ENCODE results near the gene RARB.

Gene RARB

GRCh38 chr3:25427942-25428788 lies at the start of gene RARB:
Gene RARB (plus strand): TSS chr3:25428263. CDS start chr3:25428732, 469 bp downstream.
- no peak for DNase-seq

GRCh38 chr3:25378786-25379311 lies 49.2 kb upstream of the RARB start:
- DNase-seq = no peak

- DNase-seq = no peak
Observed at GRCh38 chr3:25380222-25380739, 47.8 kb upstream of the RARB start.

GRCh38 chr3:25381083-25381482 lies 47.0 kb upstream of the RARB start:
- DNase-seq = no peak

- no peak for DNase-seq
Observed at GRCh38 chr3:25384471-25384870, 43.6 kb upstream of the RARB start.

GRCh38 chr3:25385807-25386460 lies 42.1 kb upstream of the RARB start:
- no peak for DNase-seq

GRCh38 chr3:25386686-25387255 lies 41.3 kb upstream of the RARB start:
- DNase-seq = no peak

- DNase-seq = no peak
Observed at GRCh38 chr3:25390605-25391004, 37.5 kb upstream of the RARB start.

- no peak for DNase-seq
Observed at GRCh38 chr3:25396251-25396650, 31.8 kb upstream of the RARB start.

- DNase-seq = no peak
Observed at GRCh38 chr3:25396686-25397085, 31.4 kb upstream of the RARB start.

- no peak for DNase-seq
Observed at GRCh38 chr3:25397150-25397549, 30.9 kb upstream of the RARB start.

- DNase-seq = no peak
Observed at GRCh38 chr3:25400587-25400986, 27.5 kb upstream of the RARB start.

GRCh38 chr3:25403968-25404367 lies 24.1 kb upstream of the RARB start:
- no peak for DNase-seq

- no peak for DNase-seq
Observed at GRCh38 chr3:25404569-25404968, 23.5 kb upstream of the RARB start.

- DNase-seq = no peak
Observed at GRCh38 chr3:25405335-25405734, 22.7 kb upstream of the RARB start.

- DNase-seq = no peak
Observed at GRCh38 chr3:25410703-25411102, 17.4 kb upstream of the RARB start.

GRCh38 chr3:25412269-25412668 lies 15.8 kb upstream of the RARB start:
- DNase-seq = no peak

- DNase-seq = no peak
Observed at GRCh38 chr3:25416176-25416575, 11.9 kb upstream of the RARB start.

- DNase-seq = no peak
Observed at GRCh38 chr3:25418596-25418995, 9.5 kb upstream of the RARB start.

- DNase-seq = no peak
Observed at GRCh38 chr3:25419251-25419650, 8.8 kb upstream of the RARB start.

- DNase-seq = no peak
Observed at GRCh38 chr3:25420147-25420546, 7.9 kb upstream of the RARB start.

GRCh38 chr3:25420885-25421284 lies 7.2 kb upstream of the RARB start:
- DNase-seq = no peak

- DNase-seq = no peak
Observed at GRCh38 chr3:25421747-25422146, 6.3 kb upstream of the RARB start.
